Stomach (tissue), 4 donors: ENCODE results near the gene HLA-E.
"Not testable (repeated sequence)": the region's sequence is repeated elsewhere in the genome, so short reads cannot be mapped to it uniquely, and the experiment has no call there.

Experiments
- POLR2A ChIP-seq, 4 donors: fragments of 450-650 bp; IDR thresholded peaks; one replicate each; pipeline ENCODE4 v1.6.1; 2016; ENCODE audit warnings: antibody characterized with exemption in 4 of 4, control low read depth in 2 of 4, mild to moderate bottlenecking in 1 of 4, moderate library complexity in 1 of 4
- TF ChIP-seq, protein P1 (sequence below), 7 experiments: fragments of 450-650 bp in 4 of 7; fragments of 200-600 bp in 3 of 7; sonication (generic) in 3 of 7; IDR thresholded peaks; one replicate each; pipeline ENCODE4 v1.5.1; 2016 to 2019; ENCODE audit warnings: antibody characterized with exemption in 7 of 7, control low read depth in 2 of 7, mild to moderate bottlenecking in 1 of 7

DNA sequence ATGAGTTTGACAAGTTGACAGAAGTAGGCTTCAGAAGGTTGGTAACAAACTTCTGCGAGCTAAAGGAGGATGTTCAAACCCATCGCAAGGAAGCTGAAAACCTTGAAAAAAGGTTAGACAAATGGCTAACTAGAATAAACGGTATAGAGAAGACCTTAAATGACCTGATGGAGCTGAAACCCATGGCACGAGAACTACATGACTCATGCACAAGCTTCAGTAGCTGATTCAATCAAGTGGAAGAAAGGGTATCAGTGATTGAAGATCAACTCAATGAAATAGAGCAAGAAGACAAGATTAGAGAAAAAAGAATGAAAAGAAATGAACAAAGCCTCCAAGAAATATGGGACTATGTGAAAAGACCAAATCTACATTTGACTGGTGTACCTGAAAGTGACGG lies 32.6 kb downstream of the HLA-E start:
- TF ChIP-seq, protein P1, sequence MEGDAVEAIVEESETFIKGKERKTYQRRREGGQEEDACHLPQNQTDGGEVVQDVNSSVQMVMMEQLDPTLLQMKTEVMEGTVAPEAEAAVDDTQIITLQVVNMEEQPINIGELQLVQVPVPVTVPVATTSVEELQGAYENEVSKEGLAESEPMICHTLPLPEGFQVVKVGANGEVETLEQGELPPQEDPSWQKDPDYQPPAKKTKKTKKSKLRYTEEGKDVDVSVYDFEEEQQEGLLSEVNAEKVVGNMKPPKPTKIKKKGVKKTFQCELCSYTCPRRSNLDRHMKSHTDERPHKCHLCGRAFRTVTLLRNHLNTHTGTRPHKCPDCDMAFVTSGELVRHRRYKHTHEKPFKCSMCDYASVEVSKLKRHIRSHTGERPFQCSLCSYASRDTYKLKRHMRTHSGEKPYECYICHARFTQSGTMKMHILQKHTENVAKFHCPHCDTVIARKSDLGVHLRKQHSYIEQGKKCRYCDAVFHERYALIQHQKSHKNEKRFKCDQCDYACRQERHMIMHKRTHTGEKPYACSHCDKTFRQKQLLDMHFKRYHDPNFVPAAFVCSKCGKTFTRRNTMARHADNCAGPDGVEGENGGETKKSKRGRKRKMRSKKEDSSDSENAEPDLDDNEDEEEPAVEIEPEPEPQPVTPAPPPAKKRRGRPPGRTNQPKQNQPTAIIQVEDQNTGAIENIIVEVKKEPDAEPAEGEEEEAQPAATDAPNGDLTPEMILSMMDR (IDR thresholded peaks at IDR 0.05): not testable (repeated sequence)
- TF ChIP-seq POLR2A (IDR thresholded peaks at IDR 0.05): not testable (repeated sequence)
